Common myeloid progenitor, CD34-positive (primary cell): Measurements from ENCODE around the gene MYO1A.
A peak's percentile ranks its signal among the peaks of the same experiment; 100 is the strongest.

Experiments used
- CTCF ChIA-PET: fragments of 350-600 bp; sonication (Branson Sonifier 250); formaldehyde crosslinking; loops from one replicate; lab custom pipeline; 2021; ENCODE audit warnings: antibody characterized with exemption; lab: Charles Lee
- POLR2A ChIA-PET: fragments of 350-600 bp; sonication (Branson Sonifier 250); formaldehyde crosslinking; loops from one replicate; lab custom pipeline; 2021; ENCODE audit warnings: antibody characterized with exemption; lab: Charles Lee
- DNase-seq, 3 donors: peaks; one replicate each; pipeline versions ENCODE4 v3.0.0 to v3.0.0-alpha.2; 2013
- H3K27ac ChIP-seq, 2 experiments: 1 replicate in 1 of 2; 2 replicates in 1 of 2; pipeline ENCODE4 v1.7.0; 2013; ENCODE audit warnings: inconsistent platforms in 2 of 2, low read length in 2 of 2, mild to moderate bottlenecking in 2 of 2, low read depth in 1 of 2, moderate library complexity in 1 of 2; ENCODE audit not compliant: severe bottlenecking in 2 of 2, insufficient read depth in 1 of 2, poor library complexity in 1 of 2
- H3K27me3 ChIP-seq, 5 experiments: replicated peaks in 2 of 5; 1 replicate in 3 of 5; 2 replicates in 2 of 5; pipeline versions ENCODE4 v1.6.1 to v1.7.0; 2013; ENCODE audit warnings: low read length in 4 of 5, mild to moderate bottlenecking in 2 of 5, moderate library complexity in 2 of 5, inconsistent platforms in 1 of 5; ENCODE audit not compliant: insufficient read depth in 5 of 5, control insufficient read depth in 4 of 5
- H3K36me3 ChIP-seq, 4 experiments: 1 replicate in 2 of 4; 2 replicates in 2 of 4; pipeline versions ENCODE4 v1.6.1 to v1.7.0; 2013; ENCODE audit warnings: low read length in 3 of 4, control low read depth in 1 of 4, mild to moderate bottlenecking in 1 of 4; ENCODE audit not compliant: control insufficient read depth in 4 of 4, insufficient read depth in 4 of 4
- H3K4me1 ChIP-seq, 4 experiments: 1 replicate in 3 of 4; 2 replicates in 1 of 4; pipeline versions ENCODE4 v1.6.1 to v1.7.1; 2013; ENCODE audit warnings: low read length in 3 of 4, mild to moderate bottlenecking in 3 of 4, control low read depth in 1 of 4, inconsistent platforms in 1 of 4, moderate library complexity in 1 of 4; ENCODE audit not compliant: control insufficient read depth in 4 of 4, insufficient read depth in 4 of 4; ENCODE audit errors: control extremely low read depth in 1 of 4
- H3K4me3 ChIP-seq, 7 experiments: 1 replicate in 4 of 7; 2 replicates in 3 of 7; pipeline versions ENCODE4 v1.5.1 to v1.7.0; 2013; ENCODE audit warnings: mild to moderate bottlenecking in 7 of 7, low read length in 6 of 7, moderate library complexity in 6 of 7, inconsistent platforms in 2 of 7, low read depth in 2 of 7, control low read depth in 1 of 7; ENCODE audit not compliant: insufficient read depth in 4 of 7, control insufficient read depth in 1 of 7; ENCODE audit errors: extremely low read depth in 1 of 7
- H3K9me3 ChIP-seq, 5 experiments: 1 replicate in 4 of 5; 2 replicates in 1 of 5; pipeline versions ENCODE4 v1.6.1 to v1.7.1; 2013; ENCODE audit warnings: low read length in 4 of 5, mild to moderate bottlenecking in 2 of 5, inconsistent platforms in 1 of 5, low read depth in 1 of 5, moderate library complexity in 1 of 5; ENCODE audit not compliant: control insufficient read depth in 4 of 5, insufficient read depth in 2 of 5; ENCODE audit errors: control extremely low read depth in 1 of 5
- WGBS: methylation state at CpG from one replicate; pipeline ENCODE4 v1.1.5; 2013; ENCODE audit not compliant: insufficient coverage; 5-methylcytosine and 5-hydroxymethylcytosine counted together

The MYO1A gene

DNA sequence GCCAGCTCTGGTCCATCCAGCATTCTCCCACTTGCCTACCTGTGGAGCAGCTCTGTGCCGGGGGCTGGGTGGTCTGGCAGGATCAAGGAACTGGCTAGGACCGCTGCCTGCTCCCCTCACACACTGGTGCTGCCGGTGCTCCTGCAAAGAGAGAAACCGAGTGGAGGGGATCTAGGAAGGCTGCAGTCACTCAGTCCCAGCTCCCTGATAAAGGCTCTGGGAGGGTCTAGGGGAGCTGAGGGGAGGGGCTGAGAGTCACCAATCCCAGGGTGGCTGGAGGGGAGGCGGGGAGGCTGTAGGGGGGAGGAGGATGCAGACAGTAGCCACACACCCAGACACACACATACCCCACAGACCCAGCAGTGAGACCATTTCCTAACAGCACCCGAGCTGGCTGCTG lies 33.6 kb downstream of the MYO1A start, which contains the start of gene TAC3:
Gene TAC3, minus strand, starts transcription at position 182 of the 400 bp plus-strand sequence. CDS start 732 bp downstream, outside the sequence.
- Histone ChIP-seq H3K4me3 (no peak within 1 kb of the TSS), H3K27ac (no peak within 1 kb of the TSS), H3K27me3 (peaks cover 0 to 8% (median 0%) of the 10 kb centered on the region in 5 experiments), H3K9me3 (no peaks in the 10 kb centered on the region), H3K4me1 (no peaks in the 10 kb centered on the region), H3K36me3 (no peaks in the 10 kb centered on the region)
- 100% methylated on average over 3 of the region's 6 CpGs for WGBS
- CTCF ChIA-PET = interaction anchor here (0.6 to 4.5 kb wide), 16 partner anchors 8 to 176 kb away, joined by 3 to 28 read pairs (median 4); partner anchors contain the start of genes MYO1A and ZBTB39
- DNase-seq = no peak
- POLR2A ChIA-PET = interaction anchor here (0.7 kb wide), 1 partner anchor 15 kb away, joined by 3 read pairs; no protein-coding TSS in a partner anchor

DNA sequence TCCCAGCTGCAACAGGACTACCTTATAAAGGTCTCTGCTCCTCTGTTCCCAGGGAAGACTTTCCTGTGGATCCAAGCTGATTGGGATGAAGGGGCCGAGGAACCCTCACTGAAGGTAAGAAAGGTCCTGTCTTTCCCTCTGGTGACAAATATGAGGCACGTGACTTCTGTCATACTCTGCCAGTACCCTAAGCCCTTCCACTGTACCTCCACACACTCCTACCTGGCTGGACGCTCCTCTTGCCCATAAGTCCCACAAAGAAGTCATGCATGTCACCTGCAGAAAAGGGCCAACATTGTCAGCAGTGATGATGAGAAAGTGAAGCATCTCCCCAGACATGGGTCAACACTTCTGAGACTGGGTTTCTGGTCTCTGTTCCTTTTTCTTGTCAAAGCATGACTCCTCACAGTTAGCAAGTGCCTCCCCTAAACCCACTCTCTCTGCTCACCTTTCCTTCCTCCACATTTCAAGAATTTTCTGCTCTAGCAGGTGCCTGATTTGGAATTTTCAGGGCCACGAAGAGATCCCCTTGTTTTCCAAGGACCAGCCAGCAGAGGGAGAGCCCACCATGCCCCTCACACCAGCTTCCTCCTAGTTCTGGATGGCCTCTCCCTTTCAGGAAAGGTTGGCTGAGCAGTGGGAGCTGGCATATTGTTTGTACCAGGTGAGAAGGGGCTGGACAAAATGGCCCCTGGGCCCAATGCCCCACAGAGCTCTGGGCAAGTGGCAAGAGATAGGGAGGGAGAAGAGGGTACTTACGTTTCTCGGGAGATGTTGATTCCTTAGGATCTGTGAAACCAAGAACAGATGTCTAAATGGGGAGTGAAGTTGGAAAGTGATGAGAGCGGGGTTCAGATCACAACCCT lies 37.1 kb downstream of the MYO1A start:
- Histone ChIP-seq H3K27ac (no peak overlapping the region), H3K27me3 (peaks cover 0 to 8% (median 0%) of the 10 kb centered on the region in 5 experiments), H3K36me3 (no peaks in the 10 kb centered on the region), H3K4me3 (no peak overlapping the region), H3K4me1 (no peaks in the 10 kb centered on the region), H3K9me3 (no peaks in the 10 kb centered on the region)
- DNase-seq = no peak
- CTCF ChIA-PET = interaction anchor here (0.6 to 10.6 kb wide), 5 partner anchors 9 to 99 kb away, joined by 3 to 121 read pairs (median 4); no protein-coding TSS in a partner anchor
- POLR2A ChIA-PET = interaction anchor here (0.5 kb wide), 1 partner anchor 250 kb away, joined by 4 read pairs; the partner anchor contains the start of gene HSD17B6
- WGBS = 78% methylated on average over 5 of the region's 7 CpGs

DNA sequence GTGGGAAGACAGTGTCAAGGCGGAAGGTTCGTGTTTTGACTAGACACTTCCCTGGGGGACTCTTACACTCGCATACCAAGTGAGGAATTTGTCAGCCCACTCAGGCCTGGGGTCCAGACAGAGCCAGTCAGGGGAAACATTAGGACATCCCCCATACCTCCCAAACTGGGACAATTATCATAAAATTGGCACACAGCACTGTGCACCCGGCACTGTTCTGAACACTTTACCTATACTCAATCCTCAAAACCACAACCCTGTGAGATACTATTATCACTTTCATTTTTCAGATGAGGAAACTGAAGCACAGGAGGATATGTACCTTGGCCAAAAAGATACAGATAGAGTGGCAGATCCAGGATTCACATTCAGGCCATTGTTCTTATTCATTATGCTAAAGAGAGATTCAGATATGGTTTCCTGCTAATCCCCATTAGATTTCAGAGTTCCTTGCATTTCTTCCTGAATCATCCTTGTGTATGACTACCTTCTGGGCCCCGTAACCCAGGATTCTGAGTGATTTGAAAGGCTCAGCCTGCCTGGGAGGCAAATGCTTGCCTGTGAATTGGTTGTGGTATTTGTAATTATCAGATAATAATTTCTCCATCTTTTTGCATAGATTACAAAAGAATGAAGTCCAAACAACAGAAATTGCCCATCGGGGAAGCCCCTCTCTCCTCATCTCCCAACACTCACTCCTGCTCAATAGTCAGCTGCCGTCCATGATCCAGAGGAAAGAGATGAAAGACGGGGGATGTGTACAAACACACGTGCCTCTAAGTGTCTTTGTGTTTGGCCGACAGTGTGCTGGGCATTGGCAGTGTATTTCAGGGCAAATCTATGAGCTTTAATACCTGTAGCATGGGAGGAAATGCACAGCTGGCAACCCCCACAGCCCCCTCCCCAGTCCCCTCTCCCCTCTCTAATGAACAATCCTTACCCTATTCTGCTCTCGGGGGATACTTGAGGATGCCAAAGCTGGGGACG lies 38.2 kb downstream of the MYO1A start:
- Histone ChIP-seq H3K4me1 (peaks cover 0 to 7% (median 6%) of the 10 kb centered on the region in 4 experiments), H3K27me3 (peaks cover 0 to 8% (median 0%) of the 10 kb centered on the region in 5 experiments), H3K27ac (no peak overlapping the region), H3K36me3 (no peaks in the 10 kb centered on the region), H3K4me3 (no peak overlapping the region), H3K9me3 (no peaks in the 10 kb centered on the region)
- DNase-seq = no peak
- ChIA-PET CTCF (interaction anchor here (0.6 to 10.6 kb wide), 14 partner anchors 10 to 256 kb away, joined by 3 to 121 read pairs (median 3); no protein-coding TSS in a partner anchor), POLR2A (no interaction called here)
- WGBS = 100% methylated on average over 6 of the region's 12 CpGs

DNA sequence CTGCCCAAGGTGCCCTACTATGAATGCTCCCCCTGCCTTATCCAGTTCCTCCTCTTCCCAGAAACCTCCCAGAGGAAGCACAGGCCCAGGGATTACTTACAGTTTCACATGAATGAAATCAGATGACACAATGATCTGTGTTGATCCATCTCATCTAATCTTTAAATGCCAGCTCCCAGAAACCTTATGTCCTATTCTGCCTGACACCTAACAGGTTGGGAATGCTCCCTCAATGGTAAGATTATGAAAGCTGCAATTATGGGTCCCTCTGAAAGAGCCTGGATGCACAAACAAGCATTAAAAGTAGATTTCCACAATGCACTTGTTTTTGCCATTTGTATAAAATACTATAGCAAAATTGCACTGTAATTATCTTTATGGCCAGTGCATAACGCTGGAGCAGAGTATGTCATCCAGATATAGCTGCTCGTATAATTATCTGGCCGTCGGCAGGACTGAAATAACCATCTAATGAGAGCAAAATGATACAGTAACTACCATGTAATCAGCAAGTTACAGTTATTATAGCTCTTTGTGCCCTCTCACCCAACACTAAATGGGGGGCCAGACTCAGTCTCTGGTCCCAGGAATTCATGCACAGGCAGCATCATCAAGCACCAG lies 39.2 kb downstream of the MYO1A start:
- Histone ChIP-seq H3K36me3 (no peaks in the 10 kb centered on the region), H3K9me3 (no peaks in the 10 kb centered on the region), H3K4me3 (no peak overlapping the region), H3K4me1 (peaks cover 0 to 11% (median 10%) of the 10 kb centered on the region in 4 experiments), H3K27me3 (peaks cover 0 to 8% (median 0%) of the 10 kb centered on the region in 5 experiments), H3K27ac (no peak overlapping the region)
- DNase-seq = no peak
- ChIA-PET CTCF (interaction anchor here (0.6 to 10.6 kb wide), 13 partner anchors 16 to 255 kb away, joined by 3 to 121 read pairs (median 3); partner anchors contain the start of gene MYO1A), POLR2A (no interaction called here)
- 100% methylated on average over 4 of the region's 4 CpGs for WGBS

DNA sequence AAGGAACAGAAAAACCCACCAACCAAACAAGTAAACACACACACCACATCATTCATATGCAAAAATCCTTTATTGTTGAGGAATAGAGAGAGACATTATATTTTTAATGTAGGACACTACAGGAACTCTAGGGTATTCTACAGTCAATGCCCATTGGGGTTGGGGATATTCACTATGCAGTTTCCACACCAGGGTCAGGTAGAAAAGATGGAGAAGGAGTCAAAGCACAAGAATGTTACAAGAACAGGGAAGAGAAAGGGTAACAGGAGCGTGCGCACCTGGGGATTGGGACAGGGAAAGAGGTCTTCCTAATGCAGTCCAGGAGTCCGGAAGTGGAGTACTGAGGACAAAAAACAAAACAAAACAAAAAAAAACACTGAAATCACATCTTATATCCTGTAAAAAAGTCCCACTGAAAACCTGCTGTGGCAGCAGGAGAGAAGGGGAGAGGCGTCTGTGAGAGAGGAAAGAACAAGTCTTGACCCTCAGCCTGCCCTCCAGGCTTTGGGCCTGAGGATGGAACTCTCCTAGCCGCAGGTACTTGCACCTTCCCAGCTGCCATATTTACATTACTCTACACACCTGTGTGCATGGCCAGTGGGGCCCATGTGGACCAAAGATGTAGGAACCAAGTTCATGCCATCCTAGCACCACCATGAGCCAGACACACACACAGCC lies 39.8 kb downstream of the MYO1A start:
- H3K4me3 ChIP-seq = no peak overlapping the region
- DNase-seq = no peak
- POLR2A ChIA-PET = no interaction called here
- H3K27ac ChIP-seq = no peak overlapping the region
- no peaks in the 10 kb centered on the region for H3K36me3 ChIP-seq
- no peaks in the 10 kb centered on the region for H3K9me3 ChIP-seq
- CTCF ChIA-PET = interaction anchor here (0.6 to 10.6 kb wide), 5 partner anchors 8 to 51 kb away, joined by 3 to 121 read pairs (median 6); partner anchors contain the start of gene TAC3
- WGBS = 86% methylated on average over 1 of the region's 5 CpGs
- peaks cover 0 to 5% (median 0%) of the 10 kb centered on the region in 5 experiments for H3K27me3 ChIP-seq
- peaks cover 6 to 17% (median 16%) of the 10 kb centered on the region in 4 experiments for H3K4me1 ChIP-seq

DNA sequence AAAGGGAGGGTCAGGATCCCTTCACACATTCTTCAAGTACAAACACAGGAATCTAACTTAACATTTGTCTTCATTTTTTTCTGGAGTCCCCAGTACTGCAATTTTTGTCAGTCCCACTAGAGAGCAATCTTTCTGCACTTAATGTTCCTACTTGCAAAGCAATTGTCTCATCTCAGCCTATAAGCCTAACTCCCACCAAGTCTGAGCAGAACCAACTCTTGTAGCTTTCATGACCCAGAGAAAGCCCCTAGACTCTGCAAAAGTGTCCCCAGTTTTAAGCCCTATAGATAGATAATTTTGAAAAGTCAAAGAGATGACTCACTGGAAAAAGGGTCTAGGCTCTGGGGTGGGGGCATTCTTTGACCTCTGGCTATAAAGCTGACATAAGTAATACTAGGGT lies 41.8 kb downstream of the MYO1A start:
- peak; percentile 72 to 87 (median 83) for DNase-seq
- POLR2A ChIA-PET = interaction anchor here (1.1 kb wide), 1 partner anchor 20 kb away, joined by 3 read pairs; no protein-coding TSS in a partner anchor
- peaks cover 0 to 5% (median 0%) of the 10 kb centered on the region in 5 experiments for H3K27me3 ChIP-seq
- H3K27ac ChIP-seq = no peak overlapping the region
- H3K36me3 ChIP-seq = peaks cover 7 to 16% (median 15%) of the 10 kb centered on the region in 4 experiments
- H3K4me1 ChIP-seq = peaks cover 9 to 24% (median 21%) of the 10 kb centered on the region in 4 experiments
- no peak overlapping the region for H3K4me3 ChIP-seq
- CTCF ChIA-PET = interaction anchor here (0.6 to 10.6 kb wide), 19 partner anchors 9 to 253 kb away, joined by 3 to 121 read pairs (median 5); partner anchors contain the start of genes STAT6 and TAC3
- no peaks in the 10 kb centered on the region for H3K9me3 ChIP-seq
